Measurements from ENCODE around the gene C7orf57.
"Not testable (repeated sequence)": the region's sequence is repeated elsewhere in the genome, so short reads cannot be mapped to it uniquely, and the experiment has no call there.

Gene C7orf57

DNA sequence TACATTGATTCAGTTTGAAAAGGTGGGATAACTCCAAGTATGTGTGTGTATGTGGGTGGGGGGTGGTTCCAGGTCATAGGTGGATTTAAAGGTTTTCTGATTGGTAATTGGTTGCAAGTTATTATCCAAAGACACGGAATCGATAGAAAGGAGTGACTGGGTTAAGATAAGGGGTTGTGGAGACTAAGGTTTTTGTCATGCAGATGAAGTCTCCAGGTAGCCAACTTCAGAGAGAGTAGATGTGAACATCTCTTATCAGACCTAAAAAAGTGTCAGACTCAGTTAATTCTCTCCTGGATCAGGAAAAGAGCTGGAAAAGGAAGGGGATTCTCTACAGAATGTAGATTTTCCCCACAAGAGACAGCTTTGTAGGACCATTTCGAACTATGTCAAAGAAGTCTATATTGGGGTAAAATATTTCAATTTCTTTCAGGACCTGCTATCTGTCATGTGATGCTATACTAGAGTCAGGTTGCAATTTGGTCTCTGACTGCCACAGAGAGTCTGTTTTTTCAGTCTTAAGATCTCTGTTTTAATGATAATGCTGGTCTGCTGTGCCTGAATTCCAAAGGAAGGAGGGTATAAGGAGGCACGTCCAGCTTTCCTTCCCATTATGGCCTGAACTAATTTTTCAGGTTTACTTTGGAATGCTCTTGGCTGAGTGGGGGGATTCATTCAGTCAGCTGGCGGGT lies 3.6 kb downstream of the C7orf57 start:
- no peak for DNase-seq

DNA sequence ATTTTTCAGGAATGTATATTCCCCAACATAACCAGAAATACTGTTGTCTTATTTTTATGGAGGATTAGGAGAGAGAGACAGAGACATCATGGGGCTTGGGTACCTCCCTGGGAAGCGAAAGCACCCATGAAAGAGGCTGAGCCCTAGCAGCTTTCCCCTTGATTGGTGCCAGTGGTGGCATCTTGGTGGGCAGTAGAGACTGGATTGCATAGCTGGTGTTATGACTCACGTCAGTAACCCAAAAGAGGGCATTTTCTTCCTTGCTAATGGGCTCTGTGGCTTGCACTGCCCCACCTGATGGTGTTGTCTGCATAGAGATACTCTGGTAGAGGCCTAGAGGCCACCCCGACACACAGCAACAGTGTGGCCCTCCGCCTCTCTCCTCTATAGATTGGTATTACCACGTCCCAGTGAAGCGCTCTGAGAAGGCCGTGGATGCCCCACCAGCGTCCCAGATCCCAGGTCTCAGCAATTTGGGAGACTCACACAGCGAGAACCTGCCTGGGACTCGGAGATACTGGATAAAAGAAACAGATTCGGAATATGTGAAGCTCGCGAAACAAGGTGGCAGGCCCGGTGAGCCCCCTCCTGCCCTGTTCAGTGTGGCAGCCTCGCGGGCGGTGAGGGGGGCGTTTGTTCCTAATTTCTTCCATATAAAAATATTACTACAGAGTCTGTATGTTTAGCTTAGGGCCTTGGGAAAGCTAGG lies 5.8 kb downstream of the C7orf57 start:
- no peak for DNase-seq

DNA sequence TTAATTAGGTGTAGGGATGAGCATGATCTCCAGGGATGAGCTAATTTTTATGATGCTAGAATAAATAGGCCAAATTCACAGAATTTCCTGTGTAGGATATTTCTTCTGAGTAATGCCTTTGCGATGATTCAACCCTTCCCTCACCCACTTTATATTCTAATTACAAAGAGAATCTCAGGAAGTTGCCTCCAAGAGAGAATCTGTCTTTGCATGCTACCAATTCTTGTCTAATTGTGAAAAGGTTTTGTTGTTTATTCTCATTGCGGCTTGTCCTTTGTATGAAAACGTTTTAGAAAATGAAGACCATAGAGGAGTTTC lies 6.3 kb downstream of the C7orf57 start:
- DNase-seq: no peak

DNA sequence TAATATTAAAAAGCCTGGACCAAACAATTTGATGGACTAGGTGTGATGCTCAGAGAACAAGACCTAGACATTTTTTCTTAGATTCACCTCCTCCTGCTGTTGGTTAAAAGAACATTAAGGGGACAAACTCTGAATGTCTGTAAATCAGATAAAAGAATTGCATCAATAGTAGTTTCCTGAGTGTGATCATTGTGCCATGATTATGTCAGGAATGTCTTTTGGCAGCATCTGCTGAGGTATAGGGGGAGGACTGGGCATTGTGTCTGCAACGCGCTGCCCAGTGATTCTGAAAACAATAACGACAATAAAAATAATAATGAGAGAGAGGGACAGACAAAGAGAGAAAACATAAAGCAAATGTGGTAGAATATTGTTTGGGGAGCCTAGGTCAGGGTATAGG lies 6.9 kb downstream of the C7orf57 start:
- no peak for DNase-seq

DNA sequence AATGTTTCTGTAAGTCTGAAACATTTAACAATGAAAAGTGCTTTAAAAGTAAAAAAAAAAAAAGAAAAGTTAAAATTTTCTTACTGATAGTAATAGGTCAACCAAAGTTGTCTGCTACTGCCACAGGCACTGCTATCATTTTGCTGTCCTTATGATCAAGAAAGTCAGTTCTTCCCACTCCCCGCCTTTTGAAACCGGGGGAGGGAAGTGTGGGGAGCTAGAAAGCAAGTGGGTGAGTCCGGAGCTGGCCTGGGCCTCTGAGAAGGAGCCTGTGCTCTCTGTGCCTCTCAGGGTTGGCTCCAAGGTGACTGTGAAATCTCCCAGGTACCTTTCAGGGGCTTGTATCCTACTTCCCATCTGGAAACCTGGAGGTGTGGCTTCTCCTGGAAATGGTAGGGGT lies 7.3 kb downstream of the C7orf57 start:
- DNase-seq: no peak

DNA sequence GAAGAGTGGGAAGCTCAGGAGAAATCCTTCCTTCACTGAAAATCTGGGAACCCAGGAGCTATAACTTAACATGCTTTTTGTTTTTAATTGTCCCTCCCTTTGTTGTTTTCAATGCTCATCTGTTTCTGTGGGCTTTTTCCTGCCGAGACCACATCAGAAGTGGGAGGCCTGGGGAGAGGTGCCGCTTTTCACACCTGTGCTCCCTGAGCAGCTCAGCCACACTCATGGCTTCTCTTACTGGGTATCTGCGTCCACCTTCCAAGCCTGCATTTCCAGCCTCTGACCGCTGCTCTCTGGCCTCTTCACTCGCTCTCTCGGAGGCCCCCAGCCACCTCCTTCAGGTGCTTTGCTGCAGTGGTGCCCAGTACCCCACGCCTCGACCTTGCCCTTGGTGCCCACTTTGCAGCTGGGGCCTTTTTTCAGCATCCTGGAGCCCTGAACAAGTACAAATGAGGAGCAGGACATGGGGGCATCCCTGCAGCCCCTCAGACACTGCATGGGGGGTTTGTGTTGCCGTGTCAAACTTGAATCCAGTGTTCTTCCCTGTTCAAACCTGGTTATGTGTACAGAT lies 9.9 kb downstream of the C7orf57 start:
- no peak for DNase-seq

DNA sequence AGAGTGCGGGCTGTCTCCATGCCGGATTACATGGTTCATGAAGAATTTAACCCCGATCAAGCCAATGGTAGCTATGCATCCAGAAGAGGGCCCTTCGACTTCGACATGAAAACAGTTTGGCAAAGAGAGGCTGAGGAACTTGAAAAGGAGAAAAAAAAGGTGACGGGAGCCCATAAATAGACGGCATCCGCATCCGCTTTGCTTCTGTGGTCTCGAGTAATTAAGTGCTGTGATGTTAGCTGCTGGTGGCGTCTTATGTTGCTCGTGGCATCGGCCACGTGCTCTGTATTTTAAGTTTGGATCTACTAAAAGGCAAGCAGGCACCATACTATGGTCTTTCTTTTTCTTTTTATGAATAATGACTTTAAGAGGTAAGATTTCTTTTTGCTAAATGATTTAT lies 11.1 kb downstream of the C7orf57 start:
- no peak for DNase-seq

DNA sequence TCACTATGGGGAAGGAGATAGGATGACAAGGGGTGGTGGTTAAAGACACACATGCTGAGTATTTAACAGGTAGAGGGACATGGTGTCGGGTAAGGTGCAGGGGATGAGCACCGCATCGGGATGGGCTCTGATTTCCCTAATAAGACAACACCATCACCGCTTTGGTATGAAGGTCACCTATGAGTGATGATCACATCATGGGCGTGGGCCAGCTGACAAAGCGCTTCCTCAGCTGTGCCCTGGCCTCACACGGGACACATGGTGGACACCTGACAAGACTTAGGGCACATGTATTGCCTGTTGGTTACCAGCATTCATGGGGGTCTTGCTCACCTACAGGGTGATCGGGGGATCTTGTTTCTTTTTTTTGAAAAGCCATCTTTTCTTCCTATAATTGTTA lies 12.8 kb downstream of the C7orf57 start:
- no peak for DNase-seq

DNA sequence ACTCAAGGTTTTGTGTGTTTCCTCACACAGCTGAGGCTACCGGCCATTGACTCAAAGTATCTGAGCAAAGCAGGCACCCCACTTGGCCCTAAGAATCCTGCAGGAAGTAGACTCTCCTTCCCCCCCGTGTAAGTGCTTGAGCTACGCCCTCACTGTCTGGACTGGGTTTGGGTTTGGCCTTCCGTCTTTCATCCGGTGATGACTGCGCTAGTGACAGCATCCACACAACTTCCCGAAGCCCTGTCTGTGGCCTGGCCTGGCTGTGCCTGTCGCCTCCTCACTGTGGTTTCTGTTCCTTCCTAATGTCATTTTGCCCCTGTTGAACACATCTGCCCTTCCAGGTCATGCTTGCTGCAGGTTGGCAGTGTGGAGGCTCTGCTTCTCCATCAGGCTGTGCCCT lies 14.5 kb downstream of the C7orf57 start:
- DNase-seq: no peak

DNA sequence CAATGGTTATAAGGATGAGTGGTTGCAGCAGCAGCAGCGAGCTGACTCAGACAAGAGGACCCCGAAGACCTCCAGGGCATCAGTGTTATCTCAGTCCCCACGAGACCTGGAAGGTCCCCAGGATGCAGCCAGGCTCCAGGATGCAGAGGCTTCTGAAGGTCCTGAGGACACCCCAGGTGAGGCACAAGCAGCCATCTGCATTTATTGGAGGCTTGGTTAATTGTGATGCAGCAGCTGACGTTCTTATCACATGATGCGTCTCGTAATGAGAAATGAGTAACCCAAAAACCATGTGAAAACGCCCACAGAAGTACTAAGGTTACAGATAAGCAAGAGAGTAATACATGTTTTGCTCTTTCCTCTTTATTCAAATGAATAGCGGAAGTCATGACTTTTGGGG lies 17.4 kb downstream of the C7orf57 start:
- DNase-seq: no peak

DNA sequence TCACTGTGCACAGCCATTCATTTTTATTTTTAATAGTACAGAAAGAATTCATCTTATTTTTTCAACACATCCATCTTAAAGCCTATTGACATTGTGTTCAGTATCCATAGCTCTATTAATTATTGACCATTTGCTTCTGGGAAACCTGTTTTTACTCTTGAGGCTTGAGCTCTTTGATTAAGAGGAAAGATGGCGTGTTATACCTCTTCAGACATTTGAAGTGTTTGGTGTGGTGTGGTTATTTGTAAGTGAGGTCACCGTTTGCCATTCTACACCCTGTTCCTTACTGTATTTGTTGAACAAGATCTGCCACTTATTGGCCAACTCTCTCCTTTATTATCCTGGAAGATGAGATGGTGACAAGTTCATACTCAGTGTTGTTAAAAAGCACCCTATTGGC lies 18.4 kb downstream of the C7orf57 start:
- no peak for DNase-seq

DNA sequence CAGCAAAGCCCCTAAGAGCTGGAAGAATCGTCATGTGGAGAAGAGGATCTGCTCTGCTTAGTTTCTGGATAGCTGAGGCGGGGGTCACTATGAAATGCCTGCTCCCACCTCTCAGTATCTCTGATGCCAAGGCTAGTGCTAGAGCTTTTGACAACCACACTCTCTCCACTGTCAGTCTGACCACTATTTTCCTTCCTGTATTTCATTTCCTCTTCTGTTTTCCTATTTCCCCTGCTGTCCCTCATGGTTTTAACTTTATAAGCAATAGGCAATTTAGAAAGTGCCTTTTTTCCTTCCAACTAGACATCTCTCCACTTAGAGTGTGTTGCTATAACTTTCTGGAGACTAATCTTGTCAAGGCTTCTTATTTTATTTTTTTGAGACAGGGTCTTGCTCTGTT lies 23.6 kb downstream of the C7orf57 start:
- no peak for DNase-seq

DNA sequence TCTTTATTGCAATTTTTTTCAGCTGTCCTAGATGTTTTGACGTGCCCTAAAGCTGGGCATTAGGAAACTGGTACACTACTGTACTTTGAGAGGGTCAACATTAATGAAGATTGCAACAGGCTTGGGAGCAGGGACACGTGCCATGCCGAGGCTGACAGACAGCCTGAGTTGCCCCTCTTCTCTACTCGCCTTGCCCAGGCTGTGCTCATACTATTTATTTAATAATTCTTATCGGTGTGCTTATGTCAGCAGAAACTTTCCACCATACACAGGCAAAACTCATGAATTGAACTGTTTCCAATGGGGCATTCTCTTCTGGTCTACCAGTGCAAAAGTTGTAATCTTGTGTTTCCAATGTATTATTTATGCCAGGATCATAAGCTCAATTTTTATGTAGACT lies 24.4 kb downstream of the C7orf57 start:
- no peak for DNase-seq

DNA sequence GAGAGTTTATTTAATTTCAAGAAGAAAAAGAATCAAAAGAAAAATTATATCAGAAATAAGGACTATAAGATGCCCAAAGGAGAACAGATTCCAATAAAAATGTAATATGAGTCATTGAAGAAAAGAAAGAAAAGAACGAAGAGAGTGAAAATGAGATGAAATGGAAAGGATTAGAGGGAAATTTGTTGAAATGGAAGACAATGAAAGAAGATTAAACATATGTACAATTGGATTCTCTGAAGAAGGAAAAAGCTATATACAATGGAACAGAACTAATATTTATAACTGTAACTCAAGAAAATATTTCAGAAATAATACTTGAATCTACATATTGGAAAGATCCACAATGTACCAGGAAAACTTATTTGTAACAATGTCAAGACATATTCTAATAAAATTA lies 28.6 kb downstream of the C7orf57 start:
- DNase-seq: no peak

DNA sequence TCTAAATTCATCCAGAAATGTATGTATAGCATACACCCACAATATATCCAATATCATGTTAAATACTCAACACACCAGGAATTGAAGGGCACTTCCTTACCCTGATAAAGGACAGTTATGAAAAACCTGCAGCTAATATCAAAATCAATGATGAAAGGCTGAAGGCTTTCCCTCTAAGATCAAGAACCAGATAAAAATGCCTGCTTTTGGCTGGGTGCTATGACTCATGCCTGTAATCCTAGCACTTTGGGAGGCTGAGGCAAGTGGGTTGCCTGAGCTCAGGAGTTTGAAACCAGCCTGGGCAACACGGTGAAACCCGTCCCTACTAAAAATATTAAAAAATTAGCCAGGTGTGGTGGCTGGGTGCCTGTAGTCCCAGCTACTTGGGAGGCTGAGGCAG lies 32.1 kb downstream of the C7orf57 start:
- DNase-seq: no peak

DNA sequence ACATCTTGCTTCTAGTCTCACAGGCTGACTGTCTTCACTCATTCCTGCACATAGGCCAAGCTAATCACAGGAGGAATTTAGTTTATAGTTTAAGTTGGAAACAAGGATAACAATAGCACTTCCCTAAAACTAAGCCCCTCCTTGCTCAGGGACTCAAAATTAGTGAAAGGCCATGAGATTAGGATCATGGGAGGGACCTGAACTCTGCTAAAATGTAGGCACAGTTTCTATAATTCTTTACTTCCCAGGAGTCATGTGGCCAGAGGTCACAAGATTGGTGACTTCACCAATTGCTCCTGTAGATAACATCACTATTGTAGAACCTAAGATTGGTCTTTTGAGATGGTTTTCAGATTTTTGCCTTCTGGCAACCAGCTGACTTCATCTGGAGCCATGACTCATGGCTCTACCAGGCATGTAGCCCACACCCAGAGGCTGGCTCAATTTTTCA lies 38.9 kb downstream of the C7orf57 start:
- DNase-seq: no peak

DNA sequence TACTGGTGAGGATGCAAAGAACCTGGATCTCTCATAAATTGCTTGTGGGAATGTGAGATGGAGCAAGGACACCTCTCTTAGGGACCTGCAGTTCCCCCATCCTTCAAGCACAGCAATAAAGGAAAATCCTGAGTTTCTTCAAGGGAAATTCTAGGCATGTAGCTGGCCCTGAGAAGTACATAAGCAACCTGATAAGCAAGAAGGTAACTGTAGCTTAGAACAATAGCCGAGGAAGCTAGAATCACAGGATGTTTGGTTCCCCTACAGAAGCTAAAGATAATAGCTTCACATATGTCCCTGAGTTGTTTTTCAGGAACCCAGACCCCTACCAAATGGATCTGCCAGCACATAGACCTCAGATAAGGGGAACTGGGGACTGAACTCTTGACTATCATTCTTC lies 42.1 kb downstream of the C7orf57 start:
- DNase-seq: no peak

DNA sequence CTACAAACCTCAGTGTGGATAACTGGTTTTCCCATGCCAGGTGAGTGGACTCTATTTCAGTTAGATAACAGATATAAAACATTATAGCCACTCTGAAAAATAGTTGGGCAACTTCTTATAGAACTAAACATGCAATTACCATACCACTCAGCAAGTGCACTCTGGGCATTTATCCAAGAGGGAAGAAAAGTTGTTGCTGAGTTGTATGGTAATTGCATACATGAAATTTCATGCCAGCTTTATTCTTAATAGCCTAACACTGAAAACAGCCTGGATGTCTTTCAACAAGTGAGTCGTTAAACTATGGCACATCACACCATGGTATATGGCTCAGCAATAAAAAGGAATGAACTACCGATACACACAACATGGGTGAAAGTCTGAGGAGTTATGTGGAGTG lies 43.1 kb downstream of the C7orf57 start:
- no peak for DNase-seq

DNA sequence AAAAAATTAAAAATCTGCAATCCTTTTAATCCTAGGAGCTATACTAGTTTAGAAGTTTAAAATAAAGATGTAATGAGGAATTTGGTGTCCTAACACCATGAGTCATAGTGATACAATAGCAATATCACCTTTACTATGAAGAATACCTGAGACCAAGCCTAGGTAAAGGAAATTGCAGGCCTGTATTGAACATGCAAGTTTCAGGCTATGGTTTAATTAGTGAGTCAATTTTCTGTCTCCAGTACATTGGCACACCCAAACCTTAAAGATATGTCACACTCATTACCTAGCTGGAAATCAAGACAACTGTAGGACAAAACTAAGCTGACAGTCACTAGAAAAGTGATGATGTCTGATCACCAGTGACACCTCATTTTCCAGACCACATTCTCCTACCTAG lies 47.0 kb downstream of the C7orf57 start:
- DNase-seq: not testable (repeated sequence)

DNA sequence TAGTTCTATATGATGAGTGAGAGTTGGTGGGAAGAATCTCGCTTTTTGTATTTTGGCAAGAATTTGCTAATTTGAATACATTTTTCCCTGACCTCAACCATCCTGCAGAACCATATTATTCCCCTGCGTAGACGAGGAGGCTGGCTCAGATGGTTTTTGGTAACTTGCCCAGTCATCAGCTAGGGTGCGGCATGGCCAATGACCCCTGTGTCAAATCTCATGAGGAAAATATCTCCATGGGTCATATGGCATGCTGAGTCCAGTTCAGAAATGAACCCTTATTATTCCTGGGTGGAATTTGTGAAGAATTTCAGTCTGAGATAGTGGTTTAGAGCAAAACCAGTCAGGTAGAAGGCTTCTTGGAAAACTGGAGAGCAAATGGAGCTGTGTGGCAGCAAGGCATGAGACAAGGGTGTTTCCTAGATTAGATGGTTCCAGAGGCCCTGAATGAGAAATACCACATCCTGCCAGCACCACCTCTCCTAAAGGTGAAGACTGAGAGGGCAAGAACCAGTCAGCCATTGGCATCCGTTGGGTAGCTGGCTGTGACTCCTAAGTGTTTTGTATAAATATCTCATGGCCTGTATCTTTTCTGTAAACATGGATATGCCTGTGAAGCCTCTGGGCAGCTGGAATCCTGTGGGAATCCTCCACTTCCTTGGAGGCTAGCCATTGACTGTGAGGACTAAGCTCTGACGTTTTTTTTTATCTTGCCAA lies 47.9 kb downstream of the C7orf57 start:
- DNase-seq: no peak

DNA sequence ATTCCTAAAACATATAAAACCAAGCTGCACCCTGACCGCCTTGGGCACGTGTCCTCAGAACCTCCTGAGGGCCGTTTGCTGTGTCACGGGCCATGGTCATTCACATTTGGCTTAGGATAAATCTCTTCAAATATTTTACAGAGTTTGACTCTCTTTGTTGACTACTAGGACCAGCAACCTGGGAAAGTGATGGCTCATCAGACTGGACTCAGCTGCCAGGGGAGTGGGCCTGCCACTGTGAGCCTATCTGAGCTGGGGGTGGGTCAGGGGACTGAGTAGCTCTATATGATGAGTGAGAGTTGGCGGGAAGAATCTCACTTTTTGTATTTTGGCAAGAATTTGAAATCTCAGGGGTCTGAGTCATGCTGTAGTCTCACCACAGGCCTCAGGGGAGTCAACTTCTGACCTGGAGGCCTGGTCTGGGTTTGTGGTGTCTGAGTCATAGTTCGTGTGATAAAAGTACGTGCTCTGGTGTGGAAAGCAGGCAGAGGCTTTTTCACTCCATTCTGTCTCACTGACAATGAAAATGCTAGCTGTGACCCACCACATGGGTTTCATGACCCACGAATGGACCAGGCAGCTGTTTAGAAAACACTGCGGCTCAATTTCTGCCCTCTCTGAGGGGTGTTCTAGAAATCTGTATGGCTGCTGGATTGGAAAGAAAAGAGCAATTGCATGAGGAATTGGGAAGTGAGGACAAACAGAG lies 49.5 kb downstream of the C7orf57 start:
- DNase-seq: no peak

DNA sequence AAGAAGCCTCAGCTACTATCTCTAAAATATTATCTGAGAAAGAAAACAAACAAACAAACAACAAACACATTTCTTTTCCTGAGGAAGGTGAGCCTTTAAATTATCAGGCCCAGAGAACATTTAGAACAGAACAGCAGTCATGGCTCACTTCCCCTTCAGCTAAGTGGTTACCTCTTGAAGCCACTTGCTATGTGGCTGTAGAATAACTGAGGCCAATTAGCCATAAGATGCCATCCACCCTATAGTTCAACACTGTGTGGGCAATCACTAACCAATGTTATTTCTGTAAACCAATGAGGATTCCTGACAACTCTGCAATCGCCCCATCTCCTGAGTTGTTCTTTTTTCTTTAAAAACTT lies 50.1 kb downstream of the C7orf57 start:
- DNase-seq: no peak

DNA sequence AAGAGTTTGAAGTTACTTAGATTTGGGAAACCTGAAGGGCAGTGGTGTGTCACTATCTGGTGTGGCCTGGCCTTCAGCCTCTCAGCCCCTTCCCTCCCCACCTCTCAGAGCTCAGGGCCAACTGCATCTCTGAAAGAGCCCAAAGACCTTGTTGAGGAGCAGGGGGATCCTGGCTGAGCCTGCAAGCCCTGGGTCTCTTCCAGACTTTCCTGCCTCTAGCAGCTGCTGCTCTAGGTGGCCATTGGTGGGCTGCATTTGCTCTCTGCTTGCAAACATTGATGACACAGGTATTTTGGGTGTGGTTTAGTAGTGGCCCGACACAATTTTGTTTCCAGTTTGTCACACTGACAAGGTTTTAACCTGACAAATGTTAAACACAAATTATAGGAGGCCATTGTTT lies 50.6 kb downstream of the C7orf57 start:
- DNase-seq: no peak

Data from right forelimb (tissue), 1 donor.